NCI-H146 treated with DMSO at 0.1 percent for 48 hours (cell line): ENCODE measurements around the gene FNBP1L.
"Not testable (repeated sequence)": the region's sequence is repeated elsewhere in the genome, so short reads cannot be mapped to it uniquely, and the experiment has no call there.

Experiments used
- DNase-seq: peaks from one replicate; lab custom pipeline; 2025; ENCODE audit not compliant: unreplicated experiment; lab: John Stamatoyannopoulos, UW

The FNBP1L gene

DNA sequence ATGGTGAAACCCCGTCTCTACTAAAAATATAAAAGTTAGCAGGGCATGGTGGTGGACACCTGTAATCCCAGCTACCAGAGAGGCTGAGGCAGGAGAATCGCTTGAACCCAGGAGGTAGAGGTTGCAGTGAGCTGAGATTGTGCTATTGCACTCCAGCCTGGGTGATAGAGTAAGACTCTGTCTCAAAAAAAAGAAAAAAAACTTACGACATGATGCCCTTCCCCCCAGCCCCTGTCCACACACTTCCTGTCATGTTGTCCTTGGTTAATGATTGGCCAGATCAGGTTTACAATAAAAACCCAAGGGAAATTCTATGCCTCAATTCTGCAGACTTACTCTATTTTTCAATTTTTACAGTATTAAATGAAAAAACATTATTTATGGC lies 143.4 kb downstream of the FNBP1L start:
- not testable (repeated sequence) for DNase-seq

DNA sequence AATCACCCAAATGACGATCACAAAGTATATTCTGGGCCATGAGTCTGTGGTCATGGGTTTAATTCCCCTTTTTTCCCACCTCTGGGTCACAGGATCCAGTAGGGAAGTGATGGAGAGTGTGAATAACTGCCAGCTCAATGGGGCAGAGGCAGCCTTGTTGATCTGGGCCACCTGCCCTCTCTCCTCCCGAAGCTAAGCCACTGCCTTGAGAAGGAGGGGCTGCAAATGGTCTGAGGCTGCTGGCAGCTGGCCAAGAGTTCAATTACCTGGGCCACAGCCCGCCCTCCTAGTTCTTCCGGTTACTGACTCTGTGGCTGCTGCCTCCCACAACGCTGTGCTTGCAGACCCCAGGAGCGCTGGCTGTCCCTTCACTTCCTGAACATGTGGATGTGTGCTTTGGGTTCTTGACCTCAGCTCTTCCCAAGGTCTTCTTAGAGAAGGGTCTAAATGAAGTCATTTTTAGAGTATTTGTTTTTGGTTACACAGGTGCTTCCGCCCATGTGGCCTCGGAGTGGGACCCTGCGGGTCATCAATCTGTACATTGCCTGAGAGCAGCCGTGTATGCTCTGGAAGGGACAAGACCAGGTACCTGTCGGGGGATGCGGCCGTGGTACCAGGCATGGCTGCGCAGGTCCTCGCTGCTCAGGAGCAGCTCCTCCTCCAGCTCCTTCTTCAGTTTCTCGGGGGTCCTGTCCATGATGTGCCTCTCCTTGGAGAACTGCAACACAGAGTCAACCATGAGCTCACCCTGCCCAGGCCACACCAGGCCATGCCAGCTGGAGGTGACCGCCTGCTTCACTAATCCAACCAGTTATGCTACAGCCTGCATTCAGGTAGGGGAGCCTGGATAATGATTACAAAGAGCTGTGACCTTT lies 144.0 kb downstream of the FNBP1L start:
- DNase-seq: peak; percentile 94

DNA sequence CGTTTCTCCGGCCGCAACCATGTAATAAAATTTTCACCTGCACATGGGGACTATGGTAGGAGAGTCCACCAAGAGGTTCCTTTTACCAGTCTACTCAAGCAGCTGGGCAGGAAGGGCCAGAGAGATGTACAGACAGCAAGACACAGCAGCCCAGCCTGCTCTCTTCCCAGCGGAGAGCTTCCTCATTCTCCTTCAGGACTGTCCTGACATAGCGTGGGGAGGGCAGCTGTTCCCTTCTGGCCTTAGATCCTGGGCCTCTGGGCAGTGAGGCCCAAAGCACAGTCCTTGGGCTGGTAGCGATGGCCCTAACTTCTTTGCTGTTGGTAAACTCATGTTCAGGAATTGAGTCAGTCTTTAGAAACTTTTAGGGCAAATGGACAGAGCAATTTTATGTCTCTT lies 144.6 kb downstream of the FNBP1L start:
- DNase-seq: no peak

DNA sequence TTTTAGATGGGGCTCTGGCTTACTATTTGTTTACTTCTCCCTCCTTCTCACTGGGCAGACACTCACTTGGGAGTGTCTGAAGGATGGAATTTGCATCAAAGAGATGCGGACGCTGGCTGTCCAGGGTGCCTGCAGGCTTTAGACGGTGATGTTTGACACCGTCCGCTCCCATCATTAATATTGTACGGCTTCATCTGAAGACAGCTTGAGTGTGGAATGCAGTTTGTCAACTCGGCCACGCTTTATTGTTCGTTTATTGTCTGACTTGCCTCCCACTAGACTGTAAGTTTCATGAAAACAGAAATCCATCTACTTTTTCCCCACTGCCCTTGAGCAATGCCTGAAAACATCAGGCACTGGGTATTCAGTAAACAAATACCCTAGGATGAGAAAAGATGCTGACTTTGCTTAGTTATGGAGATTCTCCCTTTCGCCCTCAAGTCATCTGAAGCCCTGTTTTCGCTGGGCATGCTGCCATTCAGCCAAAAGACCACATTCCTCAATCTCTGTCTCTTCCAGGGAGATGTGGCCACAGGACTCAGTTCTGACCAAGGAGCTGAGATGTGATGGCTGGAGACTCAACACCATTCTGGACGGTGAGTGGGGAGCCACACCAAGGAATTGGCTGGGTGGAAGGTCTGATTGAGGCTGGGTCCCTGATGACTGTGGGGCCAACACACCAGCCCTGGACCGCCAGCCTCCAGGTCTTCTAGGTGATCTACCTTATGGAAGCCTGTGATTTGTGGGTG lies 146.1 kb downstream of the FNBP1L start:
- DNase-seq: no peak

DNA sequence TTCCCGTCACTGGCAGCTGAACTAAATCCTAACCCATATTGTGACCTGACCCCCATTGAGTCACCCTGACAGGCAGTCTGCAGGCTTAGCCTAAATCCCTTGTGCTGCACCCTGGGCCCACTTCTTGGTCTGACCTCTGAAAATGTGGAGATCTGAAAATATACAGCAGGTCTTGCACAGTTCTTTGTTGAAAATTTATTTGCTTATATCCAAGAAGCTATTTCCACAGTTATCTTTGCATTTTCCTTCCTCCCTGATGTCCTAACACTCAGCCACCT lies 146.6 kb downstream of the FNBP1L start:
- no peak for DNase-seq

DNA sequence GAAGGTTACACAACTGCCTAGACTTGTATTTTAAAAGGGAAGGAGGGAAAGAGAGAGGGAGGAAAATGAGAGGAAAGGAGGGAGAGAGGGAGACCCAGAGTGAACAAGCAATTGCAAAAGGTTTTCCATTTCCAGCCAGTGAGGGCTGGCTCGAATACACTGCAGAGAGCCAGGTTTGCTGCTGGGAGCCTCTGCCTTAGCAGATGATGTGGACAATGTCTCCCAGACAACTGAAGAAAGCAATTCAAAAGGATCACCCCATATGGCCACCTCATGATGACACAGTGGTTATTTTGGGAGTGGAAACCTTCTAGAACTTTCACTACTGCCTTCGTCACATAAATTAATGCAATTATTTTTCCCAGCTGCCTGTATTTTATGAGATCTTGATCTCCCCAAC lies 147.3 kb downstream of the FNBP1L start:
- DNase-seq: no peak

DNA sequence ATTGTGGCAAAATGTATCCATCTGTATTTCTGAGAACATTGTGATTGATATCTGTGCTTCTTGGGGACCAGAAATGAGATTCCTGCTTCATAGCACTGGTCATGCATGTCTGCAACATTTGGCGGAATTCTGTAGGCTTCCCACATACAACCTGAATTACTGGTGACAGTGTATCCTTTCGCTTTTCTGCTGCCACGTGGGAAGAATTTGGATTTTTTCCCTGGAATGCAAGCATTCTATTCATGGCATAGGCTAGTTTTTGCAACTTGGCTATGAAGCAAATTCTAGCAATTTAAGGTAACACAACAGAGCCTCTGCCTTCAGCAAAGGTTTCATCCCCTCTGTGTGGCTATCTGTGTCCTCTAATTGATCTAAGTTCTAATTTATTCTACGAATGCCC lies 147.8 kb downstream of the FNBP1L start:
- DNase-seq: no peak

DNA sequence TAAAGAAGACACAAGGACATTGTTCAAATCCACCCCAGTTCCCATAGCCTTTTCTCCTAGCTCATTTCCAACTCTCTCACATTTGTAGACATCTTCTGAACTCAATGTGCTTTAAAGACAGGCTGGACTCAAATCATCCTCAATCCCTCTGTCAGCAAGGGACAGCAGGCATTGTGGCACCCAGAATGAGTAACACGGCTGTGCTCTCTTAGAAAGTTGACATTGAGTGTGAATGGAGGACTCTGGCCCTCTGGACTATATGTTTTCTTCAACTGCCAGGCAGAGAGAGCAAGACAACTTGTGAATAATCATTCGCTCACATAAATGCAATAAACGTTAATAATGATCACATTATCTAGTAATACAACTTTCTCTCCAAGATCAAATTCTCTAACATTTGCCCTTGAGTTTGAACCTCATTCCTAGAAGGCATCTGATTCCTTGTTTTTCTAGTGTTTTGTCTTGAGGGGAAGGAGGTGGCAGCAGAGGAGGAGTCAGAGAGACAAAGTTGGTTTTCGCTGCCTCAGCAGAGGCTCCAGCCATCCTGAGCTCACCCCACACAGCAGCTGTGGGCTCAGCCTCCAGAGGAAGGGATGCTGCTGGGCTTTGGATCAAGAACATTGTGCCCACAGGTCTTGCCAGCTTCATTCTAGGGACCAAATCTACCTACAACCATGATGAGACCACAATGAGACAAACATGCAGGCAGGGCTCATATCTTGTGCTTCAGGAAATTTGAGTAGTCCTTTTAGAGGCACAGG lies 148.6 kb downstream of the FNBP1L start:
- no peak for DNase-seq

DNA sequence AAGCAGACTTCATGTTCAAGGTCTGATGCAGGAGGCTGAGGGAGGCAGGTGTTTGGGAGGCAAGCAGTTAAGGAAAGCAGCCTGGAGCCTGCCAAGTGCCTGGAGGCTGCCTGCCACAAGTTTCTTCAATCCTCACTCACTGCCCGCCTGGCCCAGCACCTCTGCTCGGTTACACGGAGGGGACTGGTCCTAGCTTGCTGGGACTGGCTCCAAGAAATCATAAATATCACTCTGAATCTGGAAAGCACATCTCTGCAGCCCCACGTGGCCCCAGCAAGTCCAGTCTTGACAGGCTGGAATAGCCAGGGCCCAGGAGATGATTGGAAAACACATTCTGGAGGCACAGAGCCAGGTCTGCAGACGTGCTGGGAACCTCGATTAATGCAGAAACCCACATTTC lies 149.8 kb downstream of the FNBP1L start:
- no peak for DNase-seq

DNA sequence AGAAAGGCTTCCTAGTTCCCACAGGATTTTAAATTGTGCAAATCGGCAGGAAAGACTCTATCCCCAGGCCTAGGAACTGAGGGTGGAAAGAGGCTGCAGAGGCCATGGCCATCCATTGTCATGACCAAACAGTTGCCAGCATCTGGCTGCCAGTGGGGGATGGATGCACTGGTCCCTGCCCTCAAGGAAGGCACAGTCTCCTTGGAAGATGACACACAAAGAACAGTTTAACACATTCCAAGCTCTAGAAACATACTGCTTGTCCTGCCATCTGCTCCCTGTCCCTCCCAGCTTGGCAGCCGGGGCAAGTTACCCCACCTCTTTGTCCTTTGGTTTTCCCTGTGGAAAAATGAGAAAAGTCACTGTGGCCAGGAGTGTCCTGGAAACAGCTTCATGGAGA lies 150.5 kb downstream of the FNBP1L start:
- DNase-seq: no peak

DNA sequence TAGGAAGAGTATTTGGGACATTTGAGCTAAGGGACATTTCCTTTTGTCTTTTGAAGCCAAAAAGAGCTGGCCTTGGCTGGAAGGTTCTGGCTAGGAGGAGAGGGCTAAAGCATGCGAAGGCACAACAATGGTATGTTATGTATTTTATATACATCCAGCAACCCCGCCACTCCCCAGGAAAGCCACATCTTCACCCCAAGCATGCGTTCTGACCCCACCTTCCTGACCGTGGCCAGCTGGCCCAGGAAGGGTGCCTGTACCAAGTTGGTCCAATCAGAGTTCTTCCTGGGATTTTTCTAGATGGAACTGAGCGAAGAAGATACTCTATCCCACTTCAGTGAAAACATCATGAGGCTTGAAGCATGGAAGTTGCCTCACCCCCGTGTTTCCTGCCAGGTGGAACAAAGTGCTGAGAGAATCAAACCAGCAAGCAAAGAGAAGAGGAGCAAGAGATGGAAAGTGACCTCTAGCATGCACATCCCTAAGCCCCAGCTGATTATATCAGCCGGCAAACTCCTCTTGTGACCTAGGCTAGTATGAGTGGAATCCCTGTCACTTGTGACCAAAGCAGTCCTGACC lies 151.0 kb downstream of the FNBP1L start:
- DNase-seq: no peak

DNA sequence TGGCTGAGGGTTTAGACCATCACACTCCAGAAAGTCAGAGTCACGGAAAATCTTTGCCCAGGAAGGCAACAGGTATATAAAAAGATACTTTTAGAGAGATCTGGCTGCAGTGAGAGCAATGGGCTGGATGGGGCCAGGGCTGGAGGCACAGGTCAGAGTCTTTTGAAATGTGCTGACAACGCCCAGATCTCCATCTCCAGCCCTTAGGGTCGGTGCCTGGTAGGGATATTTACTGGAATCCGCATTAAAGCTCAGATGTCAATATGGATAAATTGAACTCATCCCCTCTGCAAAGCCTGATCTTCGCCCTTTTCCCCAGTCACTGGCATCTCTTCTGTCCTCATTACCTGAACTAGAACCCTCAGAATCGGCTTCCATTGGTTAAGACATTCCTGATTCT lies 151.6 kb downstream of the FNBP1L start:
- no peak for DNase-seq

DNA sequence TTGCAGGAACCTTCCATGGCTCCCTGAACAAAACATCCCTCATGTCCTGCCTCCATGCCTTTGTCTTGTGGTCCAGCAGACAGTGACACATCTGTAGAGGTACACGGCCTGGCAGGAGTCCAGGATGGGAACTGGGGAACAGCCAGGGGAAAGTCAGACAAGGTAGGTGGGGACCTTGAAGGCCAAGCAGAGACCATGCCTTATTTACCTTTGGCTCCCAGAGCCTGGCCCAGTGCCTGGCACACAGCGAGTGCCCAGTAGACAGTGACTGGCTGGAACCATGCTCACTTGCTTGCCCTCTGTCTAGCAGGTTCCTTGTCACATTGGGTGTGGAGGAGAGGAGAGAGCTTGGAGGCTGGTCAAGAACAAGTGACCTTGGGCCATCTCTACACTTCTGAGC lies 152.7 kb downstream of the FNBP1L start:
- DNase-seq: no peak

DNA sequence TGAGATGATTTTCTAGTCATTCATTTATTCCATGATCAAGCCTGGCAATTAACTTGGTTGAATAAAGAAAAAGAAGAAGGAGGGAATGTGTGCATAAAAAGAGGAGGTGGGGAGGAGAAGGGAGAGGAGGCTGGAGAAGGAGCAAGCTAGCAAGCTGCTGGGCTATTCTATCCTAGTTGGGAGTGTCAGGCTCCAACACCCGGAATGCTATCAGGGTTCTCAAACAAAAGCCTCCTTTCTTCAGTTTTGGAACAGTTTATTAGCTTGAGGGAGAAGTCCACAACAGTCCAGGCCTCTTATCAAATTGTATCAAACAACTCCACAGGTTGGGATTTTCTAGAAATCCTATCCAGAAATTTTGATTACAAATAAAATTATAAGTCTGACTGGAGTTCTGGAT lies 153.8 kb downstream of the FNBP1L start:
- DNase-seq: no peak

DNA sequence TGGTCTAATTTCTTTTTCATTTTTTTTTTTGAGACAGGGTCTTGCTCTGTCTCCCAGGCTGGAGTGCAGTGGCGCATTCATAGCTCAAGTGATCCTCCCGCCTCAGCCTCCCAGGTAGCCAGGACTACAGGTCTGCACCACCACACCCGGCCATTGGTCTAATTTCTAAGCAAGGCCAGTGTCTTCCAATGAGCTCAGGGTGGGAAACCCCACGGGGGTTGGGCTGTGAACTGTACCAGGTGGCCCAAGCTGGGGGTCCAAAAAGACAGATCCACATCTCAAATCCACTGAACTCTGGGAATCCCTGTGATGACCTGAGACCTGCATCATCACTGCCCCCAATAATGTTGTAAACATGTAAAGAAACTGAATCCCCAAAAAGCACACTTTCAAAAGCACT lies 154.2 kb downstream of the FNBP1L start:
- no peak for DNase-seq

DNA sequence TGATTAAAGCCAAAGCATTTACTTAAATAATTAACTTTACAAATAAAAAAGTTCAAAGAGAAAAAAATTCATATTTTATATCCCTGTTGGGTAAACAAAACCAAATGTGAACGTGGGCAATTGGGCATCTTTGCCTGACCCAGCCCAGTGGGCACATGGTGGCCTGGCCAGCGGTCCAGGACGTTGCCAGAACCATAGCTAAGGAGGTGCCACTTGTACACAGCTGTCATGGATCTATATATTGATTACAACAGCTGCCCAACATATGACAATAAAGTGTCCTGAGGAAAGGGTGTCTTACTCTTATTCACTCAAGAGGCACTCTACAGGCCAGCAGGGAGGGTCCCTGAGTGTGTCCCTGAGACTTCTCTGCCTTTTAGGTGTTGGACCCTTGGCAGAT lies 155.2 kb downstream of the FNBP1L start:
- no peak for DNase-seq

DNA sequence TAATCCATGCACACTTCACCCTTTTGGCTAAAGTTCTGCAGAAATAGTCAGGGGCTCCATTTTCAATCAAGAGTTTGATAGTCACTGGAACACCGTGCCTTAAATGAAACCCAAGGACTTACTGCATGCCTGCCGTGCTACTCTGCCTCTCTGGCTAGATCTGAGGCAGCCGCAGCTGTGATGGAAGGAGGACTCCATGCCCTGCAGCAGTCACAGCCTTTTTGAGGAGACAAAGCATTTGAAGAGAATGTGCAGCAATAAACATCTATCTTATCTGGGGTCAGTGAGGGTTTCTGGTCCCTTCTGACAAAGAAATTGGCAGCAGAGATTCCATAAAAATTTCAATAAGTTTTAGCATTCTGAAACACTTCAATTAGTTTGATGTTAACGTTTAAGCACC lies 155.7 kb downstream of the FNBP1L start:
- DNase-seq: no peak
